Measurements from ENCODE around the gene FARP1.

DNA sequence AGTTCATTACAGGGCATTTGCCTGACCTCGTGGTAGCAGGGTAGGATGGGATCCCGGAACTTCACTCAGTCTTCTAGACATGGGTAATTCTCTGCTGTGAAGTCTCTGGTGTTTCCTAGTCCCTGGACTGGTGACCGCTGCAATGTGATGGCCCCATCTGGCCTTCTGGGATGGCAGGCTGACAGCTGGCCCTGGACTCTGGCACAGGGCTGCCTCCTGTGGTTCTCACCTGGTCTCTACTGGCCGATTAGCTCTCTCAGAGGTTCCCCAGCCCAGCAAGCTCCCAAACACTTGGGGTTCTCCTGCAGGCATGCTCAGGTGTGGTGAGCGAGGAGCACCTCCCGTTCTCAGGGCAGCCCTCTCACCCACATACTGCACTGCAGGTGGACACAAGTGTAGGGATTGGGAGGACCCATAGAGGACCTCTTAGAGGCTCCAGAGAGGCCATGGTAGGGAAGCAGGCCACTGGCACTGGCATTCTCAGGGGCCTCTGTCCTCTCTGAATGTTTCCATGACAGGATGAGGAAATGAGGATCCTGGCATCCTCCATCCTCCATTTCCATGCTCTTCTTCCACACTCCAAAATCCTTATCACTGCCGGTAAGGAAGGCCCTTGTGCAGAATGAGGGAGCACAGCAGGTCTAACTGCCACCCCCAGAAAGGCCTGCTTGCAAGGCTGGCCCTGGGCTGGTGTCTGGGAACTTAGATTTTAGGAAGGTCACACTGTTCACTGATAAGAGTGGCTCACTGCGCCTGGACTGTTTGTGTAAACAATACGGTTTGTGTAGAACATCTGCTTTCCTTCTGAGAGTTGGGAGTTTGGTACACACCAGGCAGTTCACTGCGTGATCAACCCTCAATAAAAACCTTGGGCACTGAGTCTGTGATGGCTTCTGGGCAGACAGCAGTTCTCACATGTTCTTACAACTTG lies 31.5 kb upstream of the FARP1 start:
- TF ChIP-seq, protein P1, sequence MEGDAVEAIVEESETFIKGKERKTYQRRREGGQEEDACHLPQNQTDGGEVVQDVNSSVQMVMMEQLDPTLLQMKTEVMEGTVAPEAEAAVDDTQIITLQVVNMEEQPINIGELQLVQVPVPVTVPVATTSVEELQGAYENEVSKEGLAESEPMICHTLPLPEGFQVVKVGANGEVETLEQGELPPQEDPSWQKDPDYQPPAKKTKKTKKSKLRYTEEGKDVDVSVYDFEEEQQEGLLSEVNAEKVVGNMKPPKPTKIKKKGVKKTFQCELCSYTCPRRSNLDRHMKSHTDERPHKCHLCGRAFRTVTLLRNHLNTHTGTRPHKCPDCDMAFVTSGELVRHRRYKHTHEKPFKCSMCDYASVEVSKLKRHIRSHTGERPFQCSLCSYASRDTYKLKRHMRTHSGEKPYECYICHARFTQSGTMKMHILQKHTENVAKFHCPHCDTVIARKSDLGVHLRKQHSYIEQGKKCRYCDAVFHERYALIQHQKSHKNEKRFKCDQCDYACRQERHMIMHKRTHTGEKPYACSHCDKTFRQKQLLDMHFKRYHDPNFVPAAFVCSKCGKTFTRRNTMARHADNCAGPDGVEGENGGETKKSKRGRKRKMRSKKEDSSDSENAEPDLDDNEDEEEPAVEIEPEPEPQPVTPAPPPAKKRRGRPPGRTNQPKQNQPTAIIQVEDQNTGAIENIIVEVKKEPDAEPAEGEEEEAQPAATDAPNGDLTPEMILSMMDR (conservative IDR thresholded peaks at IDR 0.05): no peak
- TF ChIP-seq ZFX (IDR thresholded peaks at IDR 0.05): no peak

Measured in C4-2B (cell line).